IMR-90 (cell line): Measurements from ENCODE around the gene TFEB.

Experiments used
- FOS ChIP-seq: fragments of 150-350 bp; IDR thresholded peaks from 2 replicates; pipeline ENCODE4 v1.6.1; 2016; ENCODE audit warnings: low read depth, low read length
- POLR2A ChIP-seq: IDR thresholded peaks from 2 replicates; pipeline ENCODE4 v1.6.1; 2012; ENCODE audit warnings: mild to moderate bottlenecking, low read depth, low read length
- TF ChIP-seq, protein P1 (sequence below): conservative IDR thresholded peaks from 2 replicates; pipeline ENCODE4 v1.5.1; 2012; ENCODE audit warnings: mild to moderate bottlenecking, low read depth, low read length, improper control_type of control experiment

DNA sequence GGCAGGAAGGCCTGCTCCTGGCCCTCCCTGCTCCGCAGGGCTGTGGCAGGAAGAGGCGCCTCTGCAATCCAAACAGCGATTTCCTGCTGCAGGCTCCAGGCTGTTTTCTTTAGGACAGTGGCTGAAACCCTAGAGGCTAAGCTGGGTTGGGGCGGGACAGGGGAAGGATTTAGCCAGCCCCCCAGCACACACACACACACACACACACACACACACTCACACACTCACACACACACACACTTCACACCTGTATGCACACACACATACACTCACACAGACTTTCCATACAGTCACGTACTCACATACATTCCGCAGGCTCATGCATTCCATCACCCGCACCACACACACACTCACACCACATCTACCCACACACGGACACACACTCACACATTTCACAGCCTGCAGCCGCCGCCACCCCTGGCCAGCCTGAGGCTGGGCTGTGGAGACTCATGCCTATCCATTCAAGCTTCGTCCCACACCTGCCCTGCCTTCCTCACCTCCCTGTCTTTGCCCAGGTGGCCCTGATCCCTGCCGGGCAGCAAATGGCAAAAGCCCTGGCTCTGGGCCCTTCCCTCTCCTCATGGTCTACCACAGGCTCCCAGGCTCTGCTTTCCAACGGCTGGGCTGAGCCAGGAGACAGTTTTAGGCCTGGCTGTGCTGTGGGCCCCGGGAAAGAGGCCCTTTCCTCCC is 79.3 kb downstream of the TFEB start:
- TF ChIP-seq POLR2A: no peak
- TF ChIP-seq, protein P1, sequence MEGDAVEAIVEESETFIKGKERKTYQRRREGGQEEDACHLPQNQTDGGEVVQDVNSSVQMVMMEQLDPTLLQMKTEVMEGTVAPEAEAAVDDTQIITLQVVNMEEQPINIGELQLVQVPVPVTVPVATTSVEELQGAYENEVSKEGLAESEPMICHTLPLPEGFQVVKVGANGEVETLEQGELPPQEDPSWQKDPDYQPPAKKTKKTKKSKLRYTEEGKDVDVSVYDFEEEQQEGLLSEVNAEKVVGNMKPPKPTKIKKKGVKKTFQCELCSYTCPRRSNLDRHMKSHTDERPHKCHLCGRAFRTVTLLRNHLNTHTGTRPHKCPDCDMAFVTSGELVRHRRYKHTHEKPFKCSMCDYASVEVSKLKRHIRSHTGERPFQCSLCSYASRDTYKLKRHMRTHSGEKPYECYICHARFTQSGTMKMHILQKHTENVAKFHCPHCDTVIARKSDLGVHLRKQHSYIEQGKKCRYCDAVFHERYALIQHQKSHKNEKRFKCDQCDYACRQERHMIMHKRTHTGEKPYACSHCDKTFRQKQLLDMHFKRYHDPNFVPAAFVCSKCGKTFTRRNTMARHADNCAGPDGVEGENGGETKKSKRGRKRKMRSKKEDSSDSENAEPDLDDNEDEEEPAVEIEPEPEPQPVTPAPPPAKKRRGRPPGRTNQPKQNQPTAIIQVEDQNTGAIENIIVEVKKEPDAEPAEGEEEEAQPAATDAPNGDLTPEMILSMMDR: no peak
- no peak for TF ChIP-seq FOS
